CD4-positive, alpha-beta T cell treated with Interleukin-15 for 1 hour (primary cell): Measurements from ENCODE around the gene DMBT1.

Source experiments
- DNase-seq: peaks from one replicate; pipeline ENCODE4 v3.0.0-alpha.2; 2020

The DMBT1 gene

DNA sequence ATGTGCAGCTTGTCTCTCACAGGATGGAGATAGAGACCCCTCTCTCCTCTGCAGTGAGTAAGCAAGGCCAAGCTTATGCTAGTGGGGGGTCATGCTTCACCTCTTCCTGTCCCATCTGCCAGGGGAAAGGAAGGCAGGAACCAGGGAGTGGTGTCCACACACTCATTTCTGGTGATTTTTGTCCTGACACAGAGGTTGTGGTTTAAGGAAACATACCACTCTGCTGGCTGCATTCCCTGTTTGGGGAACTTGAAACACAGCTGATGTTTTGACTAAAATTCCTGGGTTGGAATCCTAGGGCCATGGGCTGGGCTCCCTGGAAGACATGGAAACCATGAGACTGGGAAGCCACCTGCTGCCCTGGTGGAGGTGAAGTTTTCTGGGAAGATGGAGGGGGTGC lies 117.7 kb downstream of the DMBT1 start:
- DNase-seq = no peak

DNA sequence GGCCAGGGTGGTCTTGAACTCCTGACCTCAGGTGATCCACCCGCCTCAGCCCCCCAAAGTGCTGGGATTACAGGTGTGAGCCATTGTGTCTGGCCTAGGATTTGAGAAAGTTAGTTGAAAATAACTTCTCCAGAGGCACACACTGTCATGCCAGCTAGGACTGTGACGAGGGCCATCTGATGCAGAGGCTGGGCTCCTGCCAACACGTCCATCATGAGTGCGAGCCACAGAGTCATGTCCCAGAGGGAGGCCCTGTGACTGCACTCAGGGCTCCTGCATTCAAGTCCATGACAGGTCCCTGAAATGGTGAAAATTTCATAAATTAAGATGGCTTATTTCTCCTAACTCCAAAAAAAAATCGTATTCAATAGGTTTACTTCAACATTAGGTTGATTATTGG lies 122.0 kb downstream of the DMBT1 start:
- DNase-seq = no peak

DNA sequence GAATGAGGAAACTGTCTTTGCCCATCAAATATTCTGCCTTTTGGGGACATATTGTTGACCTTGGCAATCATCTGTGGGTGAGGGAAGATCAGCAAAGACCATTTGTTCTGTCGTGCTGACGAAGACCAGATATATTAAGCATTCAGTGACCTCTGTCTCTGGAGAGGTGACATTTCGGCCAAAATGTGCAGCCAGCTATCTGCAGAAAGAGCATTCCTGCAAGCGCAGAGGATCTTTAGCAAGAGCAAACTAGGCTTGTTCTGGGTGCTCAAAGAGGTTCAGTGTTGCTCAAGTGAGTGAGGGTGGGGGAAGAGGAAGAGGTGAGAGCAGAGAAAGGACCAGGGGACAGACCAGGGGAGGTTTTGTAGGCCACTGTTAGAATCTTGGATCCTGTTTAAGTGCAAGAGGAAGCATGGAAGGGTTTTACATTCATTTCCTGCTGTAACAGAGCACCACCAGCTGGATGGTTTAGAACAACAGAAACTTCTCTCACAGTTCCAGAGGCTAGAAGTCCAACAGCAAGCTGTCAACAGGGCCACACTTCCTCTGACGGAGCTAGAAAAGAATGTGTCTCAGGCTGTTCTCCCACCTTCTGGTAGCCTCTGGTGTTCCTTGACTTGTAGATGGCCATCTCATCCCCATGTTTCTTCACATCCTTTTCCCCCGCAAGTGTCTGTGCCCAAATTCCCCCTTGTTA lies 127.9 kb downstream of the DMBT1 start:
- DNase-seq = no peak

DNA sequence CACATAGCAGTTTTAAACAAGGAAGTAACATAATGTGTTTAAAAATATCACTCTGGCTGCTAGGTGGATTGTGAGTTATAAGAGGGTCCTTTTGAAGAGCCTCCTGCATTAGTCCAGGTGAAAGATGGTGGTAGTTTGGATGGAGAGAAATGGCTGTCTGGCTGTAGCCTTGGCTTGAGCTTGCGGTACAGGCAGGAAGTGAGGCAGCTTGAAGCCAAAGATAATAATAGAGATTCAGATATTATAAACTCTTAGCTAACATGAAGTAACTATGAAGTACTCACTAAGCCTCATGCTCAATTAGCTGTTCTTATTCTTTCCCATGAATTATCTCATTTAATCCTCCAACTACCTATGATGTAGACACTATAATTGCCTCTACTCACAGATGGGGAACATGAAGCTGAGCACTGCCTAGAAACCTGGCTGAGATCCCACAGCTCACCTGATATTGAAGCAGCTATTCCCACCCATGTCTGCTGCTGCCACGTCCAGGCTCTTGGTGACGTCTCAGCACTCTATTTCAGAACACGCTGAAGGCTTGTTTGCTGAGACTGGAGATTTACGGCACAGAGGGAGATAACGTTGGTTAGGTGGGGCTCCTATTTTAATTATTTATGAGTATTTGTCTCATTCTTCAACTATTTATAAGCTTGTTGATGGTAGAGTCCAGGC lies 128.7 kb downstream of the DMBT1 start:
- no peak for DNase-seq

DNA sequence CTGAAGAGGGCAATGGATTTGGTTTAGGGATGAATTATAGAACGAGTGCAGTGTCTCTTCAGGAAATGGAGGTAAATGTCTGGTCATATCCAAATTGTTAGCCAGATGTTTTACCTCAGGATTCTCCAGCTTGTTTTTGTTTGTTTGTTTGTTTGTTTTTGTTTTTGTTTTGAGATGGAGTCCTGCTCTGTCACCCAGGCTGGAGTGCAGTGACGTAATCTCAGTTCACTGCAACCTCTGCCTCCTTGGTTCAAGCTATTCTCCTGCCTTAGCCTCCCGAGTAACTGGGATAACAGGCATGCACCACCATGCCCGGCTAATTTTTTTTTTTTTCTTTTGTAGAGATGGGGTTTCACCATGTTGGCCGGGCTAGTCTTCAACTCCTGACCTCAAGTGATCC lies 132.2 kb downstream of the DMBT1 start:
- no peak for DNase-seq
